Mucosa of gallbladder (tissue), 1 donor: Measurements from ENCODE around the gene MAP4K1. TPM values are rescaled to one million over a fixed set of nuclear protein-coding genes. Genes with fewer than 3 reads are reported as not detected.
A peak's percentile ranks its signal among the peaks of the same experiment; 100 is the strongest.
"Not testable (repeated sequence)": the region's sequence is repeated elsewhere in the genome, so short reads cannot be mapped to it uniquely, and the experiment has no call there.

Source experiments
- DNase-seq: peaks from one replicate; pipeline ENCODE4 v3.0.0-alpha.2; 2020; ENCODE audit warnings: low spot score
- total RNA-seq: library from RNA; stranded (reverse); gene quantifications from one replicate; pipeline ENCODE4 v1.2.1, GENCODE V29; 2021
- donor health status: DM: no; HTN: no; CAD: no.

The MAP4K1 gene
- total RNA-seq, 1 donor from 2014 or later: 8.2 TPM

DNA sequence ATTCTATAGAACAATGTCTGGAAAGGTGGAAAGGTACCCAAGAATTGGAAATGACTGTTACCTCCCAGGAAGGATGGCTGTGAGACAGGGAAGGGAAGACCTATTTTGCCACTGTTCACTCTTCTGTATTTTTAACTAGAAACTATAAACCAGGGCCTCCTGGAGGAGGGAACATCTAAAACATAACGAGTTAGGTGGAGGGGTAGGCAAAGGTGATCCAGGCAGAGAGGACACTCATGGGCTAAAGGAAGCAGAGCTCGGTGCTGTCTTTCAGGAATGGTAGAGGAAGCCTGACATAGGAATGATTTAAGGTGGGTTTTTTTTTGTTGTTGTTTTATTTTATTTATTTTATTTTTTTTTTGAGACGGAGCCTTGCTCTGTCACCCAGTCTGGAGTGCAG lies 7.1 kb upstream of the MAP4K1 start:
- DNase-seq: no peak

GRCh38 chr19:38619361-38620174 lies 1.8 kb upstream of the MAP4K1 start:
- DNase-seq: no peak

DNA sequence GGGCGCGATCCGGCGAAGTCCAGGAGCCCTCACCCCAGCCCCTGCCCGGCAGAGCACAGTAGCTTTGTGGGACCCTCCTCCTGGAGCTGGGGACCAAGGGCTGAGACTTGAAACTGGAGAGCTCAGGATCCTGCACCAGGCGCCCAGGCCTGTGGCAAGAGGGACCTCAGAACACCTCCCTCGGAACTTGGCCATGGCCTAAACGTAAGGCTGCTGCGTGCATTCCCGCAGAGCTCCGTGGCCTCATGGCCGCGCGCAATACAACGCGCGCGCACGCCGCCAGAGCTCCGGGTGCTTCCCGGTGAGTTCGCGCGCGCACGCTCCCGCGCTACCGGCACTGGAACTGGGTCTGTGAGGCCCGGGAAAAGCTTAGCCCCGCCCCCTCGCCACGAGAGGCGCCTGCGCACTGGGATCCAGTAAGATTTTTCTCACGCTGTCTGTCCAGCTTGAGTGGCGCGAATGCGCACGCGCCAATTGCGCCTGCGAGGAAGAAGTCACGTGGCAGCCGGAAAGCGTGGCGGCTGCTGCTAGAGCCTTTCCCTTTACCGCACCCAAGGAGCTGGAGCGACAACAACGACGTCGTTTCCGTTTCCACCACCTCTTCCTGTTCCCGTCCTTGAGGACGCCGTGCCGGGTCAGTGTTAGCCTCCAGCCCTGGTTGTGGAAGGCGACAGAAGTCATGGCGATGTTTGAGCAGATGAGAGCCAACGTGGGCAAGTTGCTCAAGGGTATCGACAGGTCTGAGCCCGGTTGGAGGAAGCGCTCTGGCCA lies 1.0 kb upstream of the MAP4K1 start, which contains the start of gene EIF3K:
Gene EIF3K, plus strand, starts transcription at position 599 of the 771 bp plus-strand sequence. Its CDS starts 81 bp downstream, at position 680.
- DNase-seq: peak; percentile 99

DNA sequence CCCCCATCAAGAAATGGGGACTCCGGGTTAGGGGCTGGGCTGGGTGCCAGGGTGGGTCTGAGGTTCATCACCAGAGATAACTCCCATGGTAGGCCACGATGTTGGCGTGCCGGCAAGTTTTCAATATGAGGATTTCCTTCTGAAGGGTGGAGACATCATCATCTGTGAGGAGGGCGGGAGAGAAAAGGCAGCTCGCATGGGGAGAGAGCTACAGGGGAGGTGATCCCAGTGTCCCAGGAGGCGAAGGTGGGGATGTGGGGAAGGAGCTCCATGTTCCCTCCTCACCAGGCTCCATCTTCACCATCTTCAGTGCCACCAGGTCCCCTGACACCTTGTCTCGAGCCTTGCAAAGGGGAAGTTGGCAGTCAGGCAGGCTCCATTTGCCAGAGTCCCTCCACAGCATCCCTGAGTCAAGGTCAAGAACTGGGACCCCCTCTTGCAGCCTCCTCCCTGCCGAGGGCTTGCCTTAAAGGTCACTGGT lies 430 bp downstream of the MAP4K1 start:
- no peak for DNase-seq

DNA sequence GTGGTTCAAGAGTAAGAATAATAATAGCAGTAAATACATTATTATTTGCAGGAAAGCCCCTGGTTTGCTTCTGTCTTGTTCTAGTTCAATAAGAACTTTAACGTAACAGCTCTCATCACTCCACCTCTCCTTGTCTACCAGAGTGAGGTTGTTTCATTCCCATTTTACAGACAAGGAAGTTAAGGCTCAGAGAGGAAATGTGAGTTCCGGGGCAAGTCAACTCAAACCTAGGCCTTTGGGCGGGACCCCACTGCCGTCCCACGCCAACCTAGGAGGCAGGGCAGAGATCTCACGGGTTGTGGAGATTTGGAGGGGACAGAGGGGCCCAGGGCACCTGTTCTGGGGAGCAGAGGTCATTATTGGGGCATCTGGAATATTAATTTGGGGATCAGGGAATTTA lies 1.5 kb downstream of the MAP4K1 start:
- no peak for DNase-seq

DNA sequence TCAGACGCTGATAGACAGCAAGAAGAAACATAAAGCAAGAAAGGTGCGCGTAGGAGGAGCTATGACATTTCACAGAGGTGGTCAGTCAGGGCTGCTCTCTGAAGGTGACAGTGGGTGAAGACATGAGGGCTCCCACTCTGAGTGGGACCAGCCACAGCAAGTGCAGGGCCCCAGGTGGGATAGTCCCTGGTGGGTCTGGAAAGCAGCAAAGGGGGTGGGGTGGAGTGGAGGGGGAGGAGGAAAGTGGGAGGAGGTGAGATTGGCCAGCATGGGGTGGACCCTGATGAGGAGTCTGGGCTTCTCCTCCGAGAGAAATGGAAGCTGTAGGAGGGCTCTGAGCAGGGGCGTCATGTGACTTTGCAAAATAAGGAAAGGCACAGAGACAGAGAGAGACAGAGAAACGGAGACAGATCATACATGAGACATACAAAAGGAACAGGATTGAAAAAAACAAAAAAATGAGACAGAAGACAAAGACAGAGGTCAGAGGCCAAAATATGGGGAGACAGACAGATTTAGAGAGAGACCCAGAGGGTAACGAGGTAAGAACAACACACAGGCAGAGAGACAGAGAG lies 2.7 kb downstream of the MAP4K1 start:
- no peak for DNase-seq

GRCh38 chr19:38614289-38614688 lies 3.5 kb downstream of the MAP4K1 start:
- DNase-seq: no peak

DNA sequence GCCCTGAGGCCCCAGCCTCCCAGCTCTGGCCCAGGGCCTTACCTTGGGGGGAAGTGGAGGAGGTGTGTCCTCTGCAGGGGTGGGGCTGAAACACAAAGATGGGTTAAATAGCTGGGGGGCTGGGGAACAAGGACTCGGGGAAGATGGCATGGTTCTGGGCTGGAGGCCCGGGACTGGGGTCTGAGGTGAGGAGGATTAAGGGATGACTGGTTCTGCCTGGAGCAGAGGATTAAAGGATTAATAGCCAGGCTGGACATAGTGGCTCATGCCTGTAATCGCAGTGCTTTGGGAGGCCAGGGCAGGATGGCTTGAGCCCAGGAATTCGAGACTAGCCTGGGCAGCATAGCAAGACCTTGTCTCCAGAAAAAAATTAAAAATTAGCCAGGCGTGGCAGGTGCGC lies 11.6 kb downstream of the MAP4K1 start:
- DNase-seq: no peak

DNA sequence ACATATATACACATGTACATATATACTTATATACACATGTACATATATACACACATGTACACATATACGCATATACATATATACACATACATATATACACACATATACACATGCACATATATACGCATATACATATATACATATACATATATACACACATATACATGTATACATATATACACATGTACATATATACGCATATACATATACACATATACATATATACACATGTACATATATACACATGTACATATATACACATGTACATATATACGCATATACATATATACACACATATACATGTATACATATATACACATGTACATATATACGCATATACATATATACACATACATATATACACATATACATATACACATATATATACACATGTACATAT lies 14.9 kb downstream of the MAP4K1 start:
- DNase-seq: not testable (repeated sequence)

DNA sequence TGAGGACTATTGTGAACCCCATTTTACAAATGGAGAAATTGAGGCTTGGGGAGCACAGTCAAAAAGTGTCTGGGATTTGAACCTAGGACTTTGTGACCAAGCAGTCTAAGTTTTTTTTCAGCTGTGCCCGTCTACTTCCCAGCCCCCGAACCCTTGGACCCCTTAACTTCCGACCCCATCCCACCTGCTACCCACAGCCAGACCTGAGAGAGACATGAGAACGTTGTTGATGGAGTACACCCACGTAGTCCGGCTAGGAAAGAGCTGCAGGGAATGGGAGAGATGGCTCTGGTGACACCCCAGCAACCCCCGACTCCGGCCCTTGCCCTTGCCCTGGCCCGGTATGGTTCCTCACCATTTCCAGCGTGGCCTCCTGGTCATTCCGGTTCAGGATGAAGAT lies 18.0 kb downstream of the MAP4K1 start:
- DNase-seq: no peak

GRCh38 chr19:38597075-38597474 lies 20.7 kb downstream of the MAP4K1 start:
- DNase-seq: no peak

- peak; percentile 29 for DNase-seq
Observed at GRCh38 chr19:38596057-38596981, 21.4 kb downstream of the MAP4K1 start.

DNA sequence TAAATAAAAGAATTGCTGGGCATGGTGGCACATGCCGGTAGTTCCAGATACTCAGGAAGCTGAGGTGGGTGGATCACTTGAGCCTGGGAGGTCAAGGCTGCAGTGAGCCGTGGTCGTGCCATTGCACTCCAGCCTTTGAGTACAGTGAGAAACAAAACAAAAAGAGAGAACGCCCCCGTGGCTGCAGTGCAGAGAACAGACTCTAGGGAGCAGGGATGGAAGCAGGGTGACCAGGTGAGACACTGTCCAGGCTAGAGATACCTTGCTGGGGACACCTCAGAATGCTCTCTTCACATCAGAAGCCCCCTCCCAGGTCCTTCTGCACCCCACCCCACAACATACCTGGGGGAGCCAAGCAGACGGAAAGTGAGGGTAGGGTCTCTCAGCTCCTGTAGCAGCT lies 24.8 kb downstream of the MAP4K1 start:
- no peak for DNase-seq

DNA sequence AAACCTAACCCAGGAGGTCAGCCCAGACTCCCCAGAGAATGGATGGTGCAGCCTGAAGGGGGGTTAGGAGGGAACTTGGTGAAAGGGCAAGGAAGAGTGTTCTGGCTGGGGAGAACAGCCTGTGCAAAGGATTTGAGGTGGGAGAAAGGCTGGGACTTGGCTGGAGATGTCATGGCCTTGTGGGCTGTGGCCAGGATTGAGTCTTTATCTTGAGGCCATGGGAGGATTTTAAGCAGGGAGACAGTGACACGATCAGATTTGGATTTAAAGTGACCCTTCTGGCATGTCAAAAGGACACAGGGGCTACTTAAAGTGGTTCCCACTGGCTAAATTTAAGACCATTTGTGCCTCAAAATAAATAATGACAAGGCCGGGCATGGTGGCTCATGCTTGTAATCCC lies 29.7 kb downstream of the MAP4K1 start:
- DNase-seq: no peak

DNA sequence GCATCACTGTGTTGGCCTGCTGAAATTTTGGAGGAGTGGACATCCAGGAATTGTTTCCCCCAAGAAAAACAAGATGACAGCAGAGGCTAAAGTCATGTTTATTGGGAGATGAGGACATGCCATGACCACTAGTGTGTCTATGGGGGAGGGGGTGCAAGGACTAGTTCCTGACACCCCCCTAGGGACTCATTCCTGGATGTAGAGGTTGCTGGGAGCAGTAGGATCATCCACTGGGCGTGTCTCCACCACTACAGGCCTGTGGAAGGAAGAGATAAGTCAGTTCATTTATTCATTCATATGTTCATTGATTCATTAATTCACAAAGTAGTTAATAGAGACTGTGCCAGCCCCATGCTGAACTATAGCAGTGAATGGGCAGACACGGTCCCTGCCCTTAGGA lies 30.2 kb downstream of the MAP4K1 start:
- no peak for DNase-seq

DNA sequence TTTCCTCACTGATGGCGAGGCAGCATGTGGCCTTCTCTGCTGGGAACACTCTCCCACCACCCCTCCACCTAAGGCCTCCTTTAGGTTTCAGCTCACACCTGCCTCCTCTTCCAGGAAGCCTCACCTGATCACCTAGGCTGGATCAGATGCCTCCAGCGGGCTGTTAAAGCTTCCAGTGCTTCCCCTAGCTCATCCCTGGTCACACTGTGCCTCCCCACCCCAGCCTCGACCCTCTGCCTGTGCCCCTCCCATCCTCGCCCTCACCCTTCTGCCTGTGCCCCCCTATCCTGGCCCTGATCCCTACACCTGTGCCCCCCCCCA lies 33.8 kb downstream of the MAP4K1 start:
- no peak for DNase-seq

DNA sequence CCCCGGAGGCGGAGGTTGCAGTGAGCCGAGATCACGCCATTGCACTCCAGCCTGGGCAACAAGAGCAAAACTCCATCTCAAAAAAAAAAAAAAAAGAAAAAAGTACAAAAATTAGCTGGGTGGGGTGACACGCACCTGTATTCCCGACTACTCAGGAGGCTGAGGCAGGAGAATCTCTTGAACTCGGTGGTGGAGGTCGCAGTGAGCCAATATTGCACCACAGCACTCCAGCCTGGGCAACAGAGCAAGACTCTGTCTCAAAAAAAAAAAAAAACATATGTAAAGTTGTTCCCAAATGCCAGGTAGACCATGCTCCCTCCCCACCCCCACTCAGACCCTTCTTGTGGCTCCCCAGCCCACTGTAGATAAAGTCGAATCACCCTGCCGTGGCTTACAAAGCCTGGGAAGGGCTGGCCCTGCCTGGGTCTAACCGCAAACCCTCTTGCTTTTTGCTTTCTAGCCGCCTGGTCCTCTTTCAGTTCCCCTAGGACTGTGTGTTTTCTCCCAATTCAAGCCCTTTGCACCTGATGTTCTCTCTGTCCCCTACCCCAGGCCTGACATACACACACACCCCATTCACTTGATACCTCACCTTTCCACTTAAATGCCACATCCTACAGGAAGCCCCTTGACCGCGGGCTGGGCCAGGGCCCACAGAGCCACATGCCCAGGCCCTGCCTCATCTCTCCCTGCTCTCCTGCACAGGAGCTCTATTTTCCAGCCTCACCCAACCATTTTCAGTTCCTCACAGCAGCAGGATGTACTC lies 34.4 kb downstream of the MAP4K1 start:
- no peak for DNase-seq

- DNase-seq: no peak
Observed at GRCh38 chr19:38580080-38580479, 37.7 kb downstream of the MAP4K1 start.

DNA sequence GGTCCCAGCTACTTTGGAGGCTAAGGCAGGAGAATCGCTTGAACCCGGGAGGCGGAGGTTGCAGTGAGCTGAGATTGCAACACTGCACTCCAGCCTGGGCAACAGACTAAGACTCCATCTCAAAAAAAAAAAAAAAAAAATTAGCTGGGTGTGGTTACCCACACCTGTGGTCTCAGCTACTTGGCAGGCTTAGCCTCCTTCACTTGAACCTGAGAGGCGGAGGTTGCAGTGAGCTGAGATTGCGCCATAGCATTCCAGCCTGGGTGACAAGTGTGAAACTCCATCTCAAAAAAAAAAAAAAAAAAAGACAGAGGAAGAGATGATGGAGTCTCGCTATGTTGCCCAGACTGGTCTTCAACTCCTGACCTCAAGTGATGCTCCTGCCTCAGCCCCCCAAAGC lies 38.4 kb downstream of the MAP4K1 start:
- not testable (repeated sequence) for DNase-seq

DNA sequence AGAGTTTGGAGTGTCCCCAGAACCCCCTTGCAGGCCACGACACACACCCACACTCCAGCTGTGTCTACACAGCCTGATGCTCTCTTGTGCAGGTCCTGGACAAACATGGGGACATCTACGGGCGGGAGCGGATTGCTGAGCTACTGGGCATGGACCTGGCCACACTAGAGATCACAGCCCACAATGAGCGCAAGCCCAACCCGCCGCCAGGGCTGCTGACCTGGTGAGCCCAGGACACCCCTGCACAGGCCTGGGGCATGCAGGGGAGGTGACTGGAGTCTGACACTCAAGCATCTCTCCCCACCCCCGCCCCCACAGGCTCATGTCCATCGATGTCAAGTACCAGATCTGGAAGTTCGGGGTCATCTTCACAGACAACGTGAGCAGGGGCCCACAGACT lies 39.9 kb downstream of the MAP4K1 start:
- no peak for DNase-seq

DNA sequence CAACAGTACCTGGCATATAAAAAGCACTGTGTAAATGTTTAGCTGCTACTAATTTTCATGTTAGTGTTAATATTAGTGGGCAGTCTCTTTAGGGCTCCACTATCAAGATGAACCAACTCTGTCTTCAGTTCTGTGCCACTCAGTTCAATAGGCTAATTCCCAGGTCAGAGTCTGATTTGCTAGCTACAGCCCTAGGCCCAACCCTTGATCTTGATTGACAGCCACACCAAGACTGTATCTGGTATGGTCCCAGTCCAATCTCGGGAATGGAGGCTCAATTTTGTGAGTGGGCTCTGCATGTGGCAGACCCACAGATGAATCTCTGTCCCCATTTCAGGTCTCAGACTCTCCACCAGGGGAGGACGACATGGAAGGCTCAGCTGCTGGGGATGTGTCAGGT lies 46.1 kb downstream of the MAP4K1 start:
- no peak for DNase-seq
